ENCODE data around the gene MRPS24. TPM values are rescaled to one million over a fixed set of nuclear protein-coding genes. Genes with fewer than 3 reads are reported as not detected.
A peak's percentile ranks its signal among the peaks of the same experiment; 100 is the strongest.
"Not testable (repeated sequence)": the region's sequence is repeated elsewhere in the genome, so short reads cannot be mapped to it uniquely, and the experiment has no call there.

MRPS24 gene
- total RNA-seq, 1 donor from 2014 or later = 93.9 TPM

DNA sequence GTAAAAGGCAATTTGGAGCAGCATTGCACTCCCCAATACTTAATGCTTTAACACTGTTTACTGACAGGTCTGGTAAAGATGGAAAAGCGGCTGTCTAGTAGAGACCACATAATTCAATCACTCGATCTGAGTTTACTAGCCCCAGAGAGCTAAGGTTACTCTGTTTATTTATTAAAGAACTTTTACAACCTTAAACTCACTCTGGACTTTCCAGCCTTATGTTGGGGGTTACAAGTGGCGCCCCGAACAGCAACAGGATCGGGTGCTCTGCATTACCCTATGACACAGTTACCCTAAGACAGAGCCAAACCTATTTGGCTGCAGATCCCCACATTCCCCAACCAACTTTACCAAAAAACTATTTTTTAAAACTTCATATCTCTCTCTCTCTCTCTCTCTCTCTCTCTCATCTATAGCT lies 43.9 kb downstream of the MRPS24 start:
- peaks cover 2% of the 10 kb centered on the region for H3K36me3 Mint-ChIP-seq (ENCODE audit: low read depth, unreplicated experiment)
- Histone ChIP-seq H3K4me1 (ENCODE audit: insufficient read depth, low read length) (no peaks in the 10 kb centered on the region), H4K20me1 (ENCODE audit: insufficient read depth, low read length) (no peaks in the 10 kb centered on the region), H3K9ac (ENCODE audit: low read length) (no peak overlapping the region), H3K79me2 (ENCODE audit: insufficient read depth, low read length) (no peaks in the 10 kb centered on the region), H3K27me3 (ENCODE audit: insufficient read depth, low read length) (peaks cover 19% of the 10 kb centered on the region), H3K4me2 (ENCODE audit: low read length) (no peak overlapping the region), H3K9me3 (ENCODE audit: insufficient read depth, low read depth, low read length) (no peaks in the 10 kb centered on the region), H2AFZ (ENCODE audit: low read depth, low read length) (no peak overlapping the region), H3K4me3 (ENCODE audit: insufficient read depth, low read depth, low read length) (no peak overlapping the region), H3K36me3 (ENCODE audit: insufficient read depth, low read length) (no peaks in the 10 kb centered on the region), H3K27ac (ENCODE audit: low read depth, low read length) (no peak overlapping the region)
- H3K27ac Mint-ChIP-seq (ENCODE audit: unreplicated experiment) = no peak overlapping the region
- H3K9me3 Mint-ChIP-seq (ENCODE audit: unreplicated experiment) = peaks cover 8% of the 10 kb centered on the region
- no peak for DNase-seq (ENCODE audit: low read depth)
- H3K27me3 Mint-ChIP-seq (ENCODE audit: low read depth, unreplicated experiment) = peaks cover 14% of the 10 kb centered on the region
- H3K4me3 Mint-ChIP-seq (ENCODE audit: unreplicated experiment) = no peak overlapping the region
- no peak for TF ChIP-seq EZH2 (IDR thresholded peaks at IDR 0.05; ENCODE audit: insufficient read depth, low read length)
- TF ChIP-seq, protein P1, sequence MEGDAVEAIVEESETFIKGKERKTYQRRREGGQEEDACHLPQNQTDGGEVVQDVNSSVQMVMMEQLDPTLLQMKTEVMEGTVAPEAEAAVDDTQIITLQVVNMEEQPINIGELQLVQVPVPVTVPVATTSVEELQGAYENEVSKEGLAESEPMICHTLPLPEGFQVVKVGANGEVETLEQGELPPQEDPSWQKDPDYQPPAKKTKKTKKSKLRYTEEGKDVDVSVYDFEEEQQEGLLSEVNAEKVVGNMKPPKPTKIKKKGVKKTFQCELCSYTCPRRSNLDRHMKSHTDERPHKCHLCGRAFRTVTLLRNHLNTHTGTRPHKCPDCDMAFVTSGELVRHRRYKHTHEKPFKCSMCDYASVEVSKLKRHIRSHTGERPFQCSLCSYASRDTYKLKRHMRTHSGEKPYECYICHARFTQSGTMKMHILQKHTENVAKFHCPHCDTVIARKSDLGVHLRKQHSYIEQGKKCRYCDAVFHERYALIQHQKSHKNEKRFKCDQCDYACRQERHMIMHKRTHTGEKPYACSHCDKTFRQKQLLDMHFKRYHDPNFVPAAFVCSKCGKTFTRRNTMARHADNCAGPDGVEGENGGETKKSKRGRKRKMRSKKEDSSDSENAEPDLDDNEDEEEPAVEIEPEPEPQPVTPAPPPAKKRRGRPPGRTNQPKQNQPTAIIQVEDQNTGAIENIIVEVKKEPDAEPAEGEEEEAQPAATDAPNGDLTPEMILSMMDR (IDR thresholded peaks at IDR 0.05; ENCODE audit: insufficient read depth, low read depth, low read length) = no peak
- no peak for FAIRE-seq
- no peaks in the 10 kb centered on the region for H3K4me1 Mint-ChIP-seq (ENCODE audit: low read depth, unreplicated experiment)

DNA sequence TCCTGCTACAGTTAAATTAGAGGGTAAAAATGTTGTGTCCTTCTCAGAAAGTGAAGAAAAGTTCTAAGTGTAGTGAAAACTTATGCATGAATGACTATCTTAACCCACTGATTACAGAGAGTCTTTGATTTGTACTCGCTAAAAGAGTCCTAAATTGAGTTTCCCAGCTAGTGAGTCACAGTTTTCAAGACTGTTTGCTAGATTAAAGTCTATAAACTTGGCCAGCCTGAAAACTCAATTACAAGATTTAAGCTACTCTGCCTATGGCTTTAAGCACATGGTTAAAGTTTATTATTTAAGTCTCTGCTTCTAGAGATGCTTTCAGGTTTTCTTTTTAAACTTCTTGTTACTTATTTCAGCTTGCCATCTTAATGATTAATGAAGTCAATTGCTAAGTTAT lies 44.4 kb downstream of the MRPS24 start:
- H3K27me3 Mint-ChIP-seq (ENCODE audit: low read depth, unreplicated experiment) = peaks cover 14% of the 10 kb centered on the region
- no peak for FAIRE-seq
- no peaks in the 10 kb centered on the region for H4K20me1 ChIP-seq (ENCODE audit: insufficient read depth, low read length)
- H3K4me1 ChIP-seq (ENCODE audit: insufficient read depth, low read length) = no peaks in the 10 kb centered on the region
- no peak overlapping the region for H3K27ac Mint-ChIP-seq (ENCODE audit: unreplicated experiment)
- H3K36me3 ChIP-seq (ENCODE audit: insufficient read depth, low read length) = no peaks in the 10 kb centered on the region
- no peak overlapping the region for H3K27ac ChIP-seq (ENCODE audit: low read depth, low read length)
- DNase-seq (ENCODE audit: low read depth) = peak; percentile 30
- peaks cover 2% of the 10 kb centered on the region for H3K36me3 Mint-ChIP-seq (ENCODE audit: low read depth, unreplicated experiment)
- peaks cover 7% of the 10 kb centered on the region for H3K9me3 Mint-ChIP-seq (ENCODE audit: unreplicated experiment)
- no peaks in the 10 kb centered on the region for H3K9me3 ChIP-seq (ENCODE audit: insufficient read depth, low read depth, low read length)
- H2AFZ ChIP-seq (ENCODE audit: low read depth, low read length) = no peak overlapping the region
- no peaks in the 10 kb centered on the region for H3K4me1 Mint-ChIP-seq (ENCODE audit: low read depth, unreplicated experiment)
- H3K9ac ChIP-seq (ENCODE audit: low read length) = no peak overlapping the region
- TF ChIP-seq, protein P1 (IDR thresholded peaks at IDR 0.05; ENCODE audit: insufficient read depth, low read depth, low read length) = no peak
- TF ChIP-seq EZH2 (IDR thresholded peaks at IDR 0.05; ENCODE audit: insufficient read depth, low read length) = no peak
- H3K4me2 ChIP-seq (ENCODE audit: low read length) = no peak overlapping the region
- H3K27me3 ChIP-seq (ENCODE audit: insufficient read depth, low read length) = peaks cover 19% of the 10 kb centered on the region
- no peak overlapping the region for H3K4me3 Mint-ChIP-seq (ENCODE audit: unreplicated experiment)
- H3K79me2 ChIP-seq (ENCODE audit: insufficient read depth, low read length) = no peaks in the 10 kb centered on the region
- no peak overlapping the region for H3K4me3 ChIP-seq (ENCODE audit: insufficient read depth, low read depth, low read length)

DNA sequence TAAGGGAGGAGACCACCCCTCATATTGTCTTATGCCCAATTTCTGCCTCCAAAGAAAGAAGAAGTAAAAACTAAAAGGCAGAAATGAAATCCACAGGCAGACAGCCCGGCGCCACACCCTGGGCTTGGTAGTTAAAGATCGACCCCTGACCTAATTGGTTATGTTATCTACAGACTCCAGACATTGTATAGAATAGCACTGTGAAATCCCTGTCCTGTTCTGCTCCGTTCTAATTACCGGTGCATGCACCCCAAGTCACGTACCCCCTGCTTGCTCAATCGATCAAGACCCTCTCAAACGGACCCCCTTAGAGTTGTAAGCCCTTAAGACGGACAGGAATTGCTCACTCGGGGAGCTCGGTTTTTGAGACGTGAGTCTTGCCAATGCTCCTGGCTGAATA lies 44.8 kb downstream of the MRPS24 start:
- DNase-seq (ENCODE audit: low read depth); H3K79me2 ChIP-seq (ENCODE audit: insufficient read depth, low read length); H3K4me2 ChIP-seq (ENCODE audit: low read length); H3K4me1 Mint-ChIP-seq (ENCODE audit: low read depth, unreplicated experiment); H4K20me1 ChIP-seq (ENCODE audit: insufficient read depth, low read length); H3K36me3 ChIP-seq (ENCODE audit: insufficient read depth, low read length); H3K4me1 ChIP-seq (ENCODE audit: insufficient read depth, low read length); FAIRE-seq; H3K9ac ChIP-seq (ENCODE audit: low read length); H3K4me3 Mint-ChIP-seq (ENCODE audit: unreplicated experiment); H3K9me3 ChIP-seq (ENCODE audit: insufficient read depth, low read depth, low read length); H3K27ac ChIP-seq (ENCODE audit: low read depth, low read length); H3K9me3 Mint-ChIP-seq (ENCODE audit: unreplicated experiment); H3K36me3 Mint-ChIP-seq (ENCODE audit: low read depth, unreplicated experiment); H3K27ac Mint-ChIP-seq (ENCODE audit: unreplicated experiment); H3K4me3 ChIP-seq (ENCODE audit: insufficient read depth, low read depth, low read length); H2AFZ ChIP-seq (ENCODE audit: low read depth, low read length): not testable (repeated sequence)
- peaks cover 19% of the 10 kb centered on the region for H3K27me3 ChIP-seq (ENCODE audit: insufficient read depth, low read length)
- H3K27me3 Mint-ChIP-seq (ENCODE audit: low read depth, unreplicated experiment) = peaks cover 14% of the 10 kb centered on the region
